GM12891 (cell line): ENCODE data around the gene PKP1.
A peak's percentile ranks its signal among the peaks of the same experiment; 100 is the strongest.

Experiments used
- DNase-seq: peaks from one replicate; pipeline ENCODE4 v3.0.0; 2011; ENCODE audit warnings: low spot score; ENCODE audit not compliant: insufficient read length
- FAIRE-seq: peaks from 2 replicates; lab custom pipeline; 2011; peaks lifted over from hg19 to GRCh38; lab: Jason Lieb, UNC
- PAX5 ChIP-seq: IDR thresholded peaks from 2 replicates; pipeline ENCODE4 v1.6.1; 2011; ENCODE audit warnings: low read length, moderate library complexity, mild to moderate bottlenecking; ENCODE audit not compliant: insufficient read depth, severe bottlenecking
- POLR2A ChIP-seq: IDR thresholded peaks from 2 replicates; pipeline ENCODE4 v1.6.1; 2011; ENCODE audit warnings: low read depth, low read length, control low read depth
- POLR2AphosphoS5 ChIP-seq: IDR thresholded peaks from 2 replicates; pipeline ENCODE4 v1.6.1; 2011; ENCODE audit warnings: low read depth, low read length, control low read depth
- POU2F2 ChIP-seq: IDR thresholded peaks from 2 replicates; pipeline ENCODE4 v1.6.1; 2011; ENCODE audit warnings: low read depth, mild to moderate bottlenecking, control low read depth, low read length, moderate library complexity
- SPI1 ChIP-seq: IDR thresholded peaks from 2 replicates; pipeline ENCODE4 v1.6.1; 2011; ENCODE audit warnings: low read depth, low read length, control low read depth
- TAF1 ChIP-seq: IDR thresholded peaks from 2 replicates; pipeline ENCODE4 v1.6.1; 2011; ENCODE audit warnings: low read depth, low read length, control low read depth

Gene PKP1

DNA sequence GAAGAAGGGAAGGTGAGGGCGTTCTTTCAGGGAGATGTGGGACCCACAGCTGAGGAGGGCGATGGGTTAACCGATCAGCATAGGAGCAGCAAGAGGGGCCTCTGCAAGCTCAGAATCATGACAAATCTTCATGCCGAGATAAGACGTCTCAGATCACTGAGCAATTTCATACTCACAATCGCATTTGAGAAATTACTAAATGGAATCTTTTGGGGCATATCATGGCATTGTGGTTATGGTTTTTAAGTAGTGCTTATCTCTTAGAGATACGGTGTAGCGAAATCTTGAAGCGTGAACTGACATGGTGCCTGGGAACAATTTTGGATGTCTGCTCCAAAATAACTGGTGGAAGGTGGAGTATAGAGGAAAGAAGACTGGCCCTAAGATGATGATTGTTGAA, 88.0 kb downstream of the PKP1 start:
- DNase-seq: no peak
- TF ChIP-seq PAX5 (no peak), POLR2AphosphoS5 (no peak), SPI1 (no peak), TAF1 (no peak)
- FAIRE-seq: no peak

DNA sequence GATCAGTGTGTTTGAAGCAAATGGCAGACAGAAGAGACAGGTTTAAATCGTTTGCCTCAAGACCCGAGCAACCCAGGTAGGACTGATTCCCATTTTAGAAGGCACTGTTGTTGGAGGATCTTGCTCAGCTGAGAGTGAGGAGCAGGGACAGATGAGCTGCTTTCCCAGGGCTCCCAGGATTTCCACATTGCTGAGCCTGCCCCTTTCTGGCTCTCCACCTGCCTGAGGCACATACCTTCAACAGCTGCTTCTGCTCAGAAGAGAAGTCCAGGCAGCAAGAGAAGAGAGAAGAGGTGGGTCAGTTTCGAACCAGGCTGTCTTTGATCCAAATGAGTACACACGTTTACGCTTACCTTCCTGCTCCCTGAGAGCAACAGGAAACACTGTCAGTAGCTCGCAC, 88.5 kb downstream of the PKP1 start:
- no peak for FAIRE-seq
- TF ChIP-seq POLR2A (no peak), TAF1 (no peak), POU2F2 (no peak), SPI1 (no peak), PAX5 (no peak), POLR2AphosphoS5 (no peak)
- DNase-seq: no peak

DNA sequence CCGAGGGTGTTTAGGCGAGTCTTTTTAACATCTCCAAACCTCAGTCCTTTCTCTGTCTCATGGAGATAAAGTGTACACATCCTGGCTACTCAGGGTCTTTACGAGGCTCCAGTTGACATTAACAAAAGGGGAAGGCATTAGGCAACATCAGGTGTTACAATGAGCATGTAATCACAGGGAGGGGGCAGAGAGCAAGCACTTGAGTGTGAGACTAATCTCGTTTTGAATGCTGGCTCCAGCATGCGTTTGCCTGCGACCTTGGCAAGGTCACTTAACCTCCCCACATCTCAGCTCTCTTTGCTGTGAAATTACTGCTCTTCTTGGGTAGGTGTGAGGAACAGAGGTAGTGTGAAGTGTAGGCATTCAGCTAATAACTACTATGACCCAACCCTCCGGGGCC, 91.1 kb downstream of the PKP1 start:
- TF ChIP-seq POLR2AphosphoS5 (no peak), SPI1 (no peak), TAF1 (no peak), PAX5 (no peak), POLR2A (no peak)
- DNase-seq (no peak), FAIRE-seq (no peak)

DNA sequence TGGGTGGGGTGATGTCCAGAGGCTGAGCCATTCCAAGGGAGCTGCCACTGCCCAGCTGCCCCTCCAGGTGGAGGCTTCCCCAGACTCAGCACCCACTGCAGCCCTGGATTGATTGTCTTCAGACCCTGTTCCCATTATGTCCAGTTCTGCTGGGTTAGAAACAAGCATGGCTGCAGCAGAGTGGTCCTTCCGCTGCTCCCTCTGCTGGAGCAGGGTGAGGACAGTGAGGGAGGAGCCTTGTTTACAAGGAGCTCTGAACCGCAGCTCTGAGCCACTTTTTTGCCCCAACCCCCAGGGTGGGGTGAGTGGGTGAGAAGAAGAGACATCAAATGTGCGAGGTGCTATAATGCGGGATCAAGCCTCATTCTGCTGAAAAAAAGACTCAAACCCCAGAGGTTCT, 91.9 kb downstream of the PKP1 start:
- FAIRE-seq (no peak), DNase-seq (no peak)
- TF ChIP-seq POLR2AphosphoS5: no peak

DNA sequence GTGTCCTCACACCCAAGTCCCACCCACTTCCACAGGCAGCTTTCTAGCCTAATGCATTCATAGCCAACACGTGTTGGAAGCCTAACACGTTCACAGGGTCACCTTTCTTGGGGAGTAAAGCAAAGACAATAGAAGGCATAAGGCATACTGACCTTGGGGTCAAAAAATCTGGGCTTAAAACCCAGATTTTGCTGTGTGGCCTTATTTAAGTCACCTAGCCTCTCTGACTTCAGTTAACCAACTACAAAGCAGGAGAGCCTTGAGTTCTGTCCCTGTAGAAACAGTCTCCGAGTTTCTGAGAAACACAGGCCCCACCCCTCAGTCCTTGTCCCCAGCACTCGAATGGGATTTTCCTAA, 92.8 kb downstream of the PKP1 start:
- TF ChIP-seq SPI1 (no peak), TAF1 (no peak), POLR2A (no peak), POLR2AphosphoS5 (no peak), POU2F2 (no peak), PAX5 (no peak)
- no peak for FAIRE-seq
- DNase-seq: no peak

DNA sequence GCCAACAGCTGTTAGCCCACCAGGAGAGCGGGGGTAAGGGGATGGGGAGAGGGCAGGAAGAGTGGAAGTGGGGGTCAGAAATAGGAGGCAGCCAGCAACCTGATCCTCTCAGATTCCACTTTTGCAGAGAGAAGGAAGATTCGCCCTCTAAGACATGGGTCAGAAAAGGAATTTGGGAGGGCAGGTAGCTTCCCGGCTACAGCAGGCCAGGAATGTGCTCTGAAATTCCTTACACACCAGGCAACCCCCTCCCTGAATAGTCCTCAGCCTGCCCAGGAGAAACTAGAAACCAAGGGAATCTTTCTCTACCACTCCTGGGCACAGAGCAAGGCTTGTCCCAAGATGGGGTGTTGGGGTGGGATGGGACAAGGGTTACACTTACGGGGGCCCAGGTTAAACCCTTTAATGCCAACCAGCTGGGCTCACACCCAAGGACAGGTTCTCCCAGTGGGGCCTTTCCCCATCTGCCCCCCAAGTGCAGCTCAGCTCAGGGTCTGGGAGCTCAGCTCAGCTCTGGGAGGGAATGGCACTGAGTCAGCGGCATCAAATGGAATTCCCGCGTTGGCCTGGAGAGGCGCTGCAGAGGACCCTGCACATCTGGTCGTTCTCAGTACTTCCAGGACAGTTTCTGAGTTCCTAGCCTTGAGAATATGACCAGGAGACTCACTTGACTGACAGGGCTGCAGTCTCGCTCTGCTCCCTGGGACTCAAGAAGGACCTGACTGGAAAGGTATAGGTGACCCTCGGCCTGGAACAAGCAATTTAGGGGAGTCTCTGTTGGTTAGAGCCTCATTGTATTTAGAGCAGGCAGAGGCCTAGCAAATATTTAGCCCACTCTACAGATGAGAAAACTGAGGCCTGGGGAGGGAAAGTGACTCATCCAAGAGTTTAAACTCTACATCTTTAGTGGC, 93.4 kb downstream of the PKP1 start:
- FAIRE-seq: no peak
- DNase-seq: peak; percentile 63
- TF ChIP-seq POLR2A (no peak), SPI1 (no peak), PAX5 (no peak), POU2F2 (no peak), TAF1 (no peak), POLR2AphosphoS5 (no peak)

DNA sequence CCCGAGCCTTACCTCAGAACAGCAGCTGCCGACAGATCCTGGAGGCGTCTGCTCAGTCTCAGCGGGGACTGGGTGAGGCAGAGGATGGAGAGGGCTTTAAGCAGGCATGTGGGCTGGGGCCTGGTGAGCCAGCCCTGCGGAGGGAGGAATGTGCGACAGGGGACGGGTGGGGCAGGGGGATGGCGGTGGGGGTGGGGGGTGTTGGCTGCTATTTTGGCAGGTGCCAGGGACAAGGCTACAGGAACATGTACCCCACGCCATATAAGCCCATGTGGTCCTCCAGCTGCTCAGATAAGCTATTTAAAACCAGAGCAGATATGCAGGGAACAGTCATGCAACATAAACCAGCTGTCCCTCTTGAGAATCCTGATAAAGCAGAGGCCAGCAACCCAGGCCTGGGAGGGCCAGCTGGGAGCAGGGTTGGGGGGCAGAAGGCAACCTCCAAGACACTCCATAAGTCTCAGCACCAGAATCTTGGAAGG, 94.3 kb downstream of the PKP1 start, which contains the start of gene TNNT2:
TSS of gene TNNT2 (minus strand) at position 70 of the 482 bp plus-strand sequence. CDS start 4,426 bp downstream, outside the sequence.
- DNase-seq (no peak), FAIRE-seq (no peak)
- TF ChIP-seq TAF1 (no peak), POLR2A (no peak), POLR2AphosphoS5 (no peak), SPI1 (no peak), POU2F2 (no peak), PAX5 (no peak)

DNA sequence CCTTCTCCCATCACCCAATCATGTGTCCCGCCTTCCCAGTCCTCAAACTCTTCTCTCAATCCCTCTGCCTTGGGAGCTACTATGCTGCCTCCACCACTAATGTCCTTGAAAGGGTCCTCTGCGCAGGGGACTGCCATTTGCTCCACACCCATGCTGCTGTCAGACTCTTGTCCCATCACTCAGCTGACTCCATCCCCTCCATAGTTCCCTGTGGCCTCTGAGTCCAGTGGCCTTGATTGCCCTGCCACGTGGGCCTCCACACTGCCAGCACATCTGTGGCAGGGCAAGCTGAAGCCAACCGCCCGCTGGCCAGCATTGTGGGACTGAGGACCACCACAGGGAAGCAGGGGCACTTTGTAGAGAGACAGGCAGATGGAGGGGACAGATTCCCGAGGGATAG, 95.5 kb downstream of the PKP1 start:
- TF ChIP-seq TAF1: no peak
- TF ChIP-seq POLR2AphosphoS5: no peak
- FAIRE-seq (no peak), DNase-seq (no peak)

DNA sequence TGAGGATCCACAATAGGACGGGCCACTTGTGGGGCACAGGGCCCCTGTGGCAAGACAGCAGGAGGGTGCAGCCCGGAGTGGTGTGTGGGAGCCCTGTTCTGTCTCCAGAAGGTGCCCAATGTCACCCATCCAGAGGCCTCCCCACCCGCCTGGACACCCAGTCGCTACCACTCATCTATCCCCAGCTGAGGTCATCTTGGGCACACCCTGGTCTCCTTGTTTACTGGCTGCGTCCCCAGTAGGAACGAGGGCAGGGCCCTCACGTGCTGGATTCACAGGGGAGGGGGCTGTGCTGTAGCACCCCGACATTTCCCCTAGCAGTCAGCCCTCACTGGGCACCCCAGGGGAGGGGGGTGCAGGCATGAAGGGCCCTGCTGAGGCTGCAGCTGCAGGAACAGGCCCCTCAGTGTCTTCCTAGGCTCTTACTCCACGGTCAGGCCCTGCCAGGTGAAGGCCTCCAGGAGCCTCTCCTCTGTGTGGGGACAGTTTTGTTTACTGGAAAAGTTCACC, 96.5 kb downstream of the PKP1 start:
- FAIRE-seq (no peak), DNase-seq (no peak)
- no peak for TF ChIP-seq PAX5
- TF ChIP-seq TAF1: no peak
- TF ChIP-seq POU2F2: no peak
- TF ChIP-seq SPI1: no peak
- no peak for TF ChIP-seq POLR2A
- TF ChIP-seq POLR2AphosphoS5: no peak

DNA sequence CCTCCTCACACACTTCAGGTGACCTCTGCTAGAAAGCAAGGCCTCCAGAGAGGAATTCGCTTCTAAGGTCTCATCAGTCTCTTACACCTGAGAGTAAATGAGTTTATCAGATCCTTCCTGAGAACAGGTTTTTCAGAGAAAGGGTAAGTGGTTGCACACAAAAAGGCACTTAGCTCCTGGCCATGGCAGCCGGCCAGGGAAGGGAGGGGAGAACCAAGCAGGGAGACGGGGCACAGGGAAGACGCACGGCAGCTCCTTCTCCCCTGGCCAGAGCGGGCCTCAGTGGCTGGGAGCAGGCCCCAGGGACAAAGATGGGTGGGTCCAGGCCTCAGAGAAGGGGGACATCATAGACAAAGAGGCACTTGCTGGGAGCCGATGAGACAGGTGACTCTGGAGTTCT, 97.8 kb downstream of the PKP1 start:
- TF ChIP-seq TAF1: no peak
- TF ChIP-seq POLR2AphosphoS5: no peak
- TF ChIP-seq PAX5: no peak
- no peak for TF ChIP-seq POLR2A
- TF ChIP-seq POU2F2: no peak
- no peak for TF ChIP-seq SPI1
- DNase-seq: no peak
- FAIRE-seq: no peak
